Activated T-helper 1 cell treated with anti-CD3 and anti-CD28 coated beads, Interleukin-12 subunit alpha, Interleukin-12 subunit beta, Interleukin-2, Interleukin-4 antibody, amounts not matched to agents 30 ng/mL and 10 ng/mL and 1 ng/mL, durations not matched to agents 14 hours and 24 hours and 36 hours (primary cell): ENCODE measurements around the gene MAZ. TPM values are rescaled to one million over a fixed set of nuclear protein-coding genes. Genes with fewer than 3 reads are reported as not detected.
"Not testable (repeated sequence)": the region's sequence is repeated elsewhere in the genome, so short reads cannot be mapped to it uniquely, and the experiment has no call there.

Experiments
- DNase-seq: peaks from one replicate; pipeline ENCODE4 v3.0.0; 2021; ENCODE audit warnings: low spot score
- H3K27ac Mint-ChIP-seq: one replicate; pipeline ENCODE4 v1.8.0; 2021; ENCODE audit warnings: mild to moderate bottlenecking, mixed read lengths
- H3K27me3 Mint-ChIP-seq: one replicate; pipeline ENCODE4 v1.8.0; 2022; ENCODE audit warnings: mild to moderate bottlenecking, moderate library complexity, mixed read lengths; ENCODE audit not compliant: insufficient read depth
- H3K36me3 Mint-ChIP-seq: one replicate; pipeline ENCODE4 v1.8.0; 2021; ENCODE audit warnings: low read depth, mixed read lengths
- H3K4me1 Mint-ChIP-seq: one replicate; pipeline ENCODE4 v1.8.0; 2021; ENCODE audit warnings: low read depth, mixed read lengths
- H3K4me3 Mint-ChIP-seq: one replicate; pipeline ENCODE4 v1.8.0; 2021; ENCODE audit warnings: mild to moderate bottlenecking, moderate library complexity, mixed read lengths
- H3K9me3 Mint-ChIP-seq: one replicate; pipeline ENCODE4 v1.8.0; 2021; ENCODE audit warnings: mixed read lengths
- intact Hi-C: fragments of 100-400 bp; cut with micrococcal nuclease; formaldehyde crosslinking; loops from one replicate; pipeline ENCODE4 v1.15.1; 2024
- total RNA-seq: library from RNA; stranded (reverse); gene quantifications from 2 replicates; pipeline ENCODE4 v1.2.3, GENCODE V29; 2022

Gene MAZ
- total RNA-seq, 1 donor from 2014 or later, result 380 TPM

DNA sequence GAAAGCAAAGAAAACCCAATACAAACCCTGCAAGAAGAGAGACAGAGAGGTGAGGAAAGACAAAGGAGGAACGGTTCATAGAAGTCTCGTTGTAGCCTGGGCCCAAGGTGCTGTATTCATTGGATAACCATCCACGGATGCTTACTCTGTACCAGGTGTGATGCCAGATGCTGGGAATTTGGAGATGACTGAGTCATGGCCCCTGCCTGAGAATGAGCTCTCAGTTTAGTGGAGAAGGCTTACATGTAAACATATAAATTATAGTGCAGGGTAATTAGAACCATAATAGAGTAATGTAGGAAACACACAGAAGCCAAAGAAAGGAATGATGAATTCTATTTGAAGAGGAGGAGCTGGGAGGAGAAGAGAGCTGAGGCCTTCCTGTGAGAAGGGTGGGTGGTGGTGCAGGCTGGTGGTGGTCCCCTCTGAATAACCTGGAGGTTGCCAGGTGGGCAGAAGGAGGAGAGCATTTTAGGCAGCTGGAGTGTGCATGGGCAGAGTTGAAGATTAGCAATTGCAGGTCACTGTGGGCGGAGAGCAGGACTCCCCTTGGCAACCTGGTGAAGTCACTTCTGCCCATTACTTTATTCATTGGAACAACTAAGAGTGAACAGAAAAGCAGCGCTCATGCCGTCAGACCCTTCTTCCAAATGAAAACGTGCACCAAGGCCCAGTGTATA is 35.9 kb upstream of the MAZ start:
- H3K4me1 Mint-ChIP-seq, result no peaks in the 10 kb centered on the region
- H3K4me3 Mint-ChIP-seq, result no peak overlapping the region
- H3K27ac Mint-ChIP-seq, result no peak overlapping the region
- DNase-seq, result no peak
- no peaks in the 10 kb centered on the region for H3K36me3 Mint-ChIP-seq
- H3K27me3 Mint-ChIP-seq, result peaks cover 8% of the 10 kb centered on the region
- no peaks in the 10 kb centered on the region for H3K9me3 Mint-ChIP-seq
- intact Hi-C loops, result no loop called here

DNA sequence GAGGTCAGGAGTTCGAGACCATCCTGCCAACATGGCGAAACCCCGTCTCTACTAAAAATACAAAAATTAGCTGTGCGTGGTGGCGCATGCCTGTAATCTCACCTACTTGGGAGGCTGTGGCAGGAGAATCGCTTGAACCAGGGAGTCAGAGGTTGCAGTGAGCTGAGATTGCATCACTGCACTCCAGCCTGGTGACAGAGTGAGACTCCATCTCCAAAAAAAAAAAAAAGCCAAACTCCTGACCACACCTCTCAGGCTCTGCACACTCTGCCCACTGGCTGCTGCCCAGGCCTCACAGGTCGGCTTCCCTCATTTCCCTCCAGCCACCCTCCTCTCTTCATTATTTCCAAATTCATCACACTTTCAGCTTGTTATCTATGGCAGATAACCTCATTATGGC is 34.0 kb upstream of the MAZ start:
- H3K9me3 Mint-ChIP-seq, H3K4me1 Mint-ChIP-seq, H3K4me3 Mint-ChIP-seq, intact Hi-C loops, H3K27me3 Mint-ChIP-seq, H3K27ac Mint-ChIP-seq, H3K36me3 Mint-ChIP-seq, DNase-seq: not testable (repeated sequence)

DNA sequence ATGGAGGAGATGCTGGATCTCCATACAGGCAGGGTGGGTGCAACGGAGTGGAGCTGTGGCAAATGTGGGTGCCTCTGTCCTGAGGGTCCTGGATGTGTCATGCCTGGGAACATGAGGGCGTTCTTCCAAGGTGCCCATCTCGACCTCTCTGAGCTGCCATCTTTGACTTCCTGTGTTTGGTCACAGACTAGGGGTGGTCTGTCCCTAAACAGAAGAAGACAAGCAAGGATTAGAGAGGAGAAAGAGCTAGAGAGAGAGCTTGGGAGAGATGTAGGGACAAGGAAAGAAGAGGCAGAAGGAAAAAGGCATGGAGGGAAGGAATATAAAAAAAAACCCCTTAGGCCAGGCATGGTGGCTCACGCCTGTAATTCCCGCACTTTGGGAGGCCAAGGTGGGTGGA is 31.6 kb upstream of the MAZ start:
- Mint-ChIP-seq H3K4me1 (no peaks in the 10 kb centered on the region), H3K27ac (no peak overlapping the region)
- intact Hi-C loops, result no loop called here

DNA sequence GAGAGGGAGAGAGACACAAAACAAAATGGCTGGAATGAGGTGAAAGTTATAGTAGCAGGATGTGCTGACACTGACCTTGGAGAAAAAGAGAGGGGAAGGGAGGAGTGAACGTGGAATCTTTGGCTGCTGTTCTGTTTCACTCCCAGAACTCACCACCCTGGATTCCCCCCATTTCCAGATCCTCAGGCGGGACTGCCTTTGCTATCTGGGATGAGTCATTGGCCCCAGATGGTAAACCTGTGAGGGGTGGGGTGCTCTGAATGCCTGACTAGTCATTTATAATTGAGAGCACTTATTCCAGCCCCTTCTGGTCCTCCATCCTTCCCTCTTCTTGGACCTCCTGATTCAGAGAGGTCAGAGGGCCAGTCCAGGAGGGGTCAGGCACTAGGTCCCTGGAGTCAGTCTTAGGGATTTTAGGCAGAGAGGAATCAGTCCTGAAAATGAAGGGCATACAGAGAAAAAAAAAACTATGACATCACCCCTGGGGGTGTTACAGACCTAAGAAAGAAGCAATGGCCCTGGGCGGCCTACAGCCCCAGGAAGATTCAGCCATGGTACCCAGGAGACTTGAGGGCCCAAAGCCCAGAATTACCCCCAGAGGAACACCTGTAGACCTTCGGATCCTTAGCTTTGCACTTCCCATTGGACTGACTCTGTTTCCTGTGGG is 30.5 kb upstream of the MAZ start:
- peaks cover 12% of the 10 kb centered on the region for H3K27me3 Mint-ChIP-seq
- intact Hi-C loops, result no loop called here

More for the DNA sequence above, 31.6 kb upstream of the MAZ start:
- H3K4me3 Mint-ChIP-seq, result no peak overlapping the region
- no peaks in the 10 kb centered on the region for H3K36me3 Mint-ChIP-seq
- peaks cover 9% of the 10 kb centered on the region for H3K27me3 Mint-ChIP-seq
- no peak for DNase-seq
- no peaks in the 10 kb centered on the region for H3K9me3 Mint-ChIP-seq

DNA sequence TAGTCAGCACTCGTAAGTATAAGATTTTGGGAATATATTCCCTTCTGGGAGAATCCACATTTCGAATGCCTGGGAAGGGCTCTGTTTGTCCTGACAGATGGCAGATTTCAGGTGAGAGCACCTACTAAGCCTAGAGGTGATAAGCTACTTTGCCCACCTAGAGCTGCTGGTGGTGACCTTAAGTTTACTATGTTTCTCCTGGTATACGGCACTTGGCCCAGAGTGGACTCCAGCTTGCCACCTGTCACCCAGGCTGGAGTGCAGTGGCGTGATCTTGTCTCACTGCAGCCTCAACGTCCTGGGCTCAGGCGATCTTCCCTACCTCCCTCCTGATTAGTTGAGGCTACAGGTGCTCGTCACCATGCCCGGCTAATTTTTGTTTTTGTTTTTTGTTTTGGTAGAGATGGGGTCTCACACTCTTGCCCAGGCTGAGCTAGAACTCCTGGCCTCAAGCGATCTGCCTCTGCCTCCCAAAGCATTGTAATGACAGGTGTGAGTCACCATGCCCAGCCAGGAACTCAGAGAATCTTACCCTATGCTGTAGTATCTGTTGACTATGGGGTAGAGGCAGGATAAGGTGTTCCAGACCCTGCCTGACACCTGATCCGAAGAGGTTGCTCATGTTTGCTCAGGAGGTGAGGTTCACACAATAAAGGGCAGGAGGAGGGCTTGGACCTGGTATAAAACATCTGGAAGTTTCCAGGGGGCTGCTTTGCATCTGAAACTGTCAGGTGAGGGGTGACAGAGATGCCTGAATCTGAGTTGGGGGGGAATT is 28.6 kb upstream of the MAZ start, which contains the start of gene ZG16:
TSS of gene ZG16 (plus strand) at position 681 of the 775 bp plus-strand sequence. CDS start 1,011 bp downstream, outside the sequence.
- Mint-ChIP-seq H3K4me1 (no peaks in the 10 kb centered on the region), H3K36me3 (peaks cover 1% of the 10 kb centered on the region), H3K27ac (no peak within 1 kb of the TSS), H3K9me3 (no peaks in the 10 kb centered on the region), H3K27me3 (peaks cover 13% of the 10 kb centered on the region), H3K4me3 (no peak within 1 kb of the TSS)
- DNase-seq, result no peak
- intact Hi-C loops, result no loop called here

More for the DNA sequence above, 30.5 kb upstream of the MAZ start:
- H3K9me3 Mint-ChIP-seq, result no peaks in the 10 kb centered on the region
- no peak for DNase-seq
- H3K36me3 Mint-ChIP-seq, result no peaks in the 10 kb centered on the region
- no peaks in the 10 kb centered on the region for H3K4me1 Mint-ChIP-seq
- no peak overlapping the region for H3K4me3 Mint-ChIP-seq
- H3K27ac Mint-ChIP-seq, result no peak overlapping the region

DNA sequence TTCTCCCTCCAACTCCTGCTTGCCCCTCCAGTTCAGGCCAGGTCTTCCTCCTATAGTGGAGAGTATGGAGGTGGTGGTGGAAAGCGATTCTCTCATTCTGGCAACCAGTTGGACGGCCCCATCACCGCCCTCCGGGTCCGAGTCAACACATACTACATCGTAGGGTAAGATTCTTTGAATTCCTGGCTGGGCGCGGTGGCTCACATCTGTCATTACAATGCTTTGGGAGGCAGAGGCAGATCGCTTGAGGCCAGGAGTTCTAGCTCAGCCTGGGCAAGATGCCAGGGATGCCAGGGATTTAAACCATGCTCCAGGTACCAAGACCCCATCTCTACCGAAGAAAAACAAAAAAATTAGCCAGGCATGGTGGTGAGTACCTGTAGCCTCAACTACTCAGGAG is 26.9 kb upstream of the MAZ start:
- intact Hi-C loops, result no loop called here
- H3K27me3 Mint-ChIP-seq, result peaks cover 13% of the 10 kb centered on the region
- peaks cover 1% of the 10 kb centered on the region for H3K36me3 Mint-ChIP-seq
- no peaks in the 10 kb centered on the region for H3K9me3 Mint-ChIP-seq
- no peak overlapping the region for H3K4me3 Mint-ChIP-seq
- no peak overlapping the region for H3K27ac Mint-ChIP-seq
- H3K4me1 Mint-ChIP-seq, result peaks cover 10% of the 10 kb centered on the region
- DNase-seq, result no peak

DNA sequence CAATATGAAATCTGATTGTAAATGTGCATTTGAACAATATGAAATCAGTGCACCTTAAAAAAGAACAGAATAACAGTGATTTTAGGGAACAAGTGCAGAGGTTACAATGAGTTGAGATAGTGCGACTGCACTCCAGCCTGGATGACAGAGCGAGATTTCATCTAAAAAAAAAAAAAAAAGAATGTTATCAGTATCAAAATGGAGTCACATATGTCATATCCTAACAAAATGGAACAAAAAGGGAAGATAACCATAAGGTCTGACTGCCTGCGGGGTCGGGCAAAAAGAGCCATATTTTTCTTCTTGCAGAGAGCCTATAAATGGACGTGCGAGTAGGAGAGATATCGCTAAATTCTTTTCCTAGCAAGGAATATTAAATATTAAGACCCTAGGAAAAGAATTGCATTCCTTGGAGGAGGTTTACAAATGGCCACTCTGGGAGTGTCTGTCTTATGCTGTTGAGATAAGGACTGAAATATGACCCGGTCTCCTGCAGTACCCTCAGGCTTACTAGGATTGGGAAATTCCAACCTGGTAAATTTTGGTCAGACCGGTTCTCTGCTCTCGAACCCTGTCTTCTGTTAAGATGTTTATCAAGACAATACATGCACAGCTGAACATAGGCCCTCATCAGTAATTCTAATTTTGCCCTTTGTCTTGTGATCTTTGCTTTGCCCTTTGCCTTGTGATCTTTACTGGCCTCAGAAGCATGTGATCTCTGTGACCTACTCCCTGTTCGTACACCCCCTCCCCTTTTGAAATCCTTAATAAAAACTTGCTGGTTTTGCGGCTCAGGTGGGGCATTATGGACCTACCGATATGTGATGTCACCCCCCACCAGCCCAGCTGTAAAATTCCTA is 23.0 kb upstream of the MAZ start:
- H3K27me3 Mint-ChIP-seq, intact Hi-C loops, H3K27ac Mint-ChIP-seq, H3K4me3 Mint-ChIP-seq, H3K36me3 Mint-ChIP-seq, DNase-seq, H3K9me3 Mint-ChIP-seq: not testable (repeated sequence)
- H3K4me1 Mint-ChIP-seq, result peaks cover 21% of the 10 kb centered on the region

DNA sequence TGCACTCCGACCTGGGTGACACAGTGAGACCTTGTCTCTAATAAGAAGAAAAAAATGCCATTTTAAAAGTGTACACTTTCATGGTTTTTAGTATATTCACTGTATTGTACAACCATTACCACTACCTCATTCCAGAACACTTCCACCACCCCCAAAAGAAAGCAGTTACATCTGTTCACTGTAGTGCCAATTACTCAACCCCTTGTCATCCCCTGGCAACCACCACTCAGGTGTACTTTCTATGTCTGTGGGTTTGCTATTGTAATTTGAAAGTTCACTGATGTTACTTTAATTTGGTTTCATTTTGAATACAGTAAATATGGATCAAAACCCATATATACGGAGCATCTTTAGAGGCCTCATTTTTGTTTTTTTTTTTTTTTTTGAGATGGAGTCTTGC is 22.2 kb upstream of the MAZ start:
- peak overlapping the region; percentile 16 for H3K27ac Mint-ChIP-seq
- H3K4me1 Mint-ChIP-seq, result peaks cover 21% of the 10 kb centered on the region
- no peak for DNase-seq
- H3K9me3 Mint-ChIP-seq, result no peaks in the 10 kb centered on the region
- no peak overlapping the region for H3K4me3 Mint-ChIP-seq
- intact Hi-C loops, result loop anchor here (2.0 kb wide), 1 partner anchor 39 kb away; the partner anchor contains the start of gene C16orf54
- peaks cover 5% of the 10 kb centered on the region for H3K27me3 Mint-ChIP-seq
- peaks cover 1% of the 10 kb centered on the region for H3K36me3 Mint-ChIP-seq

DNA sequence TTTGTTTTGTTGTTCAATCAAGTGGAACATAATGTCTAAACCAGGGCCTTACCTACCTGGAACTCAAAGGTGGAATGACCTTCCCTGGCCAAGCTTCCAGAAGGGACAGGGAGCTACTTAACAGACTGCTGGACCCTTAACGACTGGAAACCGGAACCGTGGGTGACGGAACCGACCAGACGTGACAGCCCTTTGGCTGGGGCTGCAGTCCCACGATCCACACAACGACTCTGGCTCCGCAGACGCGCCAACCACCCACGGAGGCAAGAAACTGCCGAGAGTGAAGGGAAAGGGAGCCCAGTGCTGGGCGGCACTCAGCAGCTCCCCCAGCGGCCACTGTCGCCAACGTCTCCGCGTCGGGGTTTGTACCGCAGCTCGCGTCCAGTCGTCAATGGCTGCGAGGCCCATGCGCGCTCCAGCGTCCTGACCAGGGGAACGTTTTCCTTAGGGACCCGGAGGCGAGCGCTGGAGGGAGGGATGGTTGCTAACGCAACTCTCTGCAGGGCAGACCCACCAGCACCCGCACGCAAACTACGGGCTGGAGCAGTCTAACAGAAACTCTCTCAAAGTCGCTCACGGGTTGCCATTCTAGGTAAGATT is 21.3 kb upstream of the MAZ start:
- Mint-ChIP-seq H3K27me3 (peaks cover 5% of the 10 kb centered on the region), H3K4me3 (peak overlapping the region; percentile 28), H3K27ac (no peak overlapping the region), H3K36me3 (peaks cover 1% of the 10 kb centered on the region), H3K9me3 (no peaks in the 10 kb centered on the region), H3K4me1 (peaks cover 24% of the 10 kb centered on the region)
- peak; percentile 69 for DNase-seq
- intact Hi-C loops, result loop anchor here (1.0 to 2.0 kb wide), 2 partner anchors 40 to 53 kb away; partner anchors contain the start of gene C16orf54

DNA sequence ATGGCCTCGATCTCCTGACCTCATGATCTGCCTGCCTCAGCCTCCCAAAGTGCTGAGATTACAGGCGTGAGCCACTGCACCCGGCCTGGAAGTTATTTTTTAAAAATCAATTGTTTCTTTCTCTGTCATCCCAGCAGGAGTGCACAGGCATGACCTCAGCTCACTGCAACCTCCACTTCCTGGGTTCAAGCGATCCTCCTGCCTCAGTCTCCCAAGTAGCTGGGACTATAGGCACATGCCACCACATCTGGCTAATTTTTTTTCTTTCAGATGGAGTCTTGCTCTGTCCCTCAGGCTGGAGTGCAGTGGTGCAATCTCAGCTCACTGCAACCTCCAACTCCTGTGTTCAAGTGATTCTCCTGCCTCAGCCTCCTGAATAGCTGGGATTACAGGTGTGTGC is 19.2 kb upstream of the MAZ start:
- H3K9me3 Mint-ChIP-seq, H3K27me3 Mint-ChIP-seq, H3K27ac Mint-ChIP-seq, H3K4me3 Mint-ChIP-seq, H3K36me3 Mint-ChIP-seq, intact Hi-C loops, DNase-seq: not testable (repeated sequence)
- peaks cover 36% of the 10 kb centered on the region for H3K4me1 Mint-ChIP-seq

DNA sequence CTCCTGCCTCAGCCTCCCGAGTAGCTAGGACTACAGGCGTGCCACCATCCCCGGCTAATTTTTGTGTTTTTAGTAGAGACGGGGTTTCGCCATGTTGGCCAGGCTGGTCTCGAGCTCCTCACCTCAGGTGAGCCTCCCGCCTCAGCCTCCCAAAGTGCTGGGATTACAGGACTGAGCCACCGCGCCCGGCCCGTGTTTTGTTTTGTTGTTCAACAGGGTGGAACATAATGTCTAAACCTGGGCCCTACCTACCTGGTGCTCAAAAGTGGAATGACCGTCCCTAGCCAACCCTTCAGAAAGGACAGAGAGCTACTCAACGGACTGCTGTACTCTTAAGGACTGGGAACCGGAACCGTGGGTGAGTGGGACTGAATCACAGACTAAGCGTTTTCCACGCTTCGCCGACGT is 16.6 kb upstream of the MAZ start:
- peak overlapping the region; percentile 99 for H3K4me3 Mint-ChIP-seq
- intact Hi-C loops, result loop anchor here (1.0 to 5.0 kb wide), 10 partner anchors 16 to 967 kb away; partner anchors contain the start of genes ATXN2L, CDIPT, INO80E and KCTD13
- H3K36me3 Mint-ChIP-seq, result peaks cover 21% of the 10 kb centered on the region
- H3K27me3 Mint-ChIP-seq, result no peaks in the 10 kb centered on the region
- DNase-seq, result no peak
- H3K9me3 Mint-ChIP-seq, result no peaks in the 10 kb centered on the region
- peak overlapping the region; percentile 97 for H3K27ac Mint-ChIP-seq
- H3K4me1 Mint-ChIP-seq, result peaks cover 46% of the 10 kb centered on the region
